Gastroesophageal sphincter (tissue), 4 donors: ENCODE data around the gene SNAPC4. TPM values are rescaled to one million over a fixed set of nuclear protein-coding genes. Genes with fewer than 3 reads are reported as not detected.

Experiments used
- ATAC-seq: fragments of 150-250 bp; one replicate; pipeline ENCODE4 v1.9.1; 2016; ENCODE audit warnings: mild to moderate bottlenecking, moderate library complexity
- H3K27ac ChIP-seq, 4 donors: fragments of 200-600 bp; sonication (generic) in 3 of 4; 1 replicate in 3 of 4; 2 replicates in 1 of 4; pipeline ENCODE4 v1.5.1; 2016 to 2019
- H3K27me3 ChIP-seq: fragments of 200-600 bp; sonication (generic); one replicate; pipeline ENCODE4 v1.5.1; 2019
- H3K36me3 ChIP-seq, 2 donors: fragments of 200-600 bp; sonication (generic); one replicate each; pipeline ENCODE4 v1.5.1; 2019; ENCODE audit warnings: control low read depth in 1 of 2
- H3K4me1 ChIP-seq, 3 donors: fragments of 200-600 bp; sonication (generic); 1 replicate in 2 of 3; 2 replicates in 1 of 3; pipeline ENCODE4 v1.5.1; 2016 to 2019; ENCODE audit warnings: control low read depth in 2 of 3
- H3K4me3 ChIP-seq, 2 donors: fragments of 200-600 bp; sonication (generic); one replicate each; pipeline ENCODE4 v1.5.1; 2019; ENCODE audit warnings: mild to moderate bottlenecking in 1 of 2, moderate library complexity in 1 of 2
- H3K9me3 ChIP-seq, 3 donors: fragments of 200-600 bp; sonication (generic); one replicate each; pipeline ENCODE4 v1.5.1; 2017 to 2019; ENCODE audit warnings: control low read depth in 2 of 3
- CTCF ChIP-seq, 4 experiments: fragments of 200-600 bp in 2 of 4; fragments of 450-650 bp in 2 of 4; sonication (generic) in 1 of 4; IDR thresholded peaks; one replicate each; pipeline ENCODE4 v1.5.1; 2017 to 2019; ENCODE audit warnings: antibody characterized with exemption in 4 of 4, mild to moderate bottlenecking in 2 of 4, moderate library complexity in 2 of 4
- EP300 ChIP-seq: sonication (generic); formaldehyde crosslinking; IDR thresholded peaks from one replicate; pipeline ENCODE4 v1.6.1; 2017; ENCODE audit warnings: antibody characterized with exemption, mild to moderate bottlenecking
- POLR2A ChIP-seq, 2 donors: fragments of 450-650 bp; IDR thresholded peaks; one replicate each; pipeline ENCODE4 v1.6.1; 2017; ENCODE audit warnings: antibody characterized with exemption in 2 of 2, mild to moderate bottlenecking in 2 of 2, moderate library complexity in 1 of 2
- POLR2AphosphoS5 ChIP-seq: sonication (generic); formaldehyde crosslinking; IDR thresholded peaks from one replicate; pipeline ENCODE4 v1.6.1; 2017; ENCODE audit warnings: antibody characterized with exemption
- WGBS, 2 donors: methylation state at CpG; one replicate each; pipeline ENCODE4 v1.1.5; 2018; ENCODE audit warnings: low coverage in 1 of 2; 5-methylcytosine and 5-hydroxymethylcytosine counted together
- total RNA-seq, 4 donors: library from RNA; depleted of rRNA; stranded (reverse); fragments of >200 nt; gene quantifications; one replicate each; pipeline ENCODE4 v1.1.0, GENCODE V29; 2016

SNAPC4 gene
- total RNA-seq, 4 donors from 2014 or later: 3.5 to 8.4 (median 5.5) TPM

- H3K27me3 ChIP-seq: no peaks in the 10 kb centered on the region
- H3K36me3 ChIP-seq: peaks cover 0 to 100% of the 10 kb centered on the region in 2 donors
These were observed 18.5 kb upstream of the SNAPC4 start for GRCh38 chr9:136418182-136419091.

GRCh38 chr9:136416914-136417313 is 16.9 kb upstream of the SNAPC4 start:
- no peak overlapping the region for H3K4me3 ChIP-seq
- peaks cover 0 to 11% (median 0%) of the 10 kb centered on the region in 3 donors for H3K4me1 ChIP-seq
- no peak for ATAC-seq
- no peak overlapping the region for H3K27ac ChIP-seq
- H3K9me3 ChIP-seq: no peaks in the 10 kb centered on the region
- no peak for TF ChIP-seq POLR2A (IDR thresholded peaks at IDR 0.05)
- H3K27me3 ChIP-seq: no peaks in the 10 kb centered on the region
- WGBS, 2 donors: 80% methylated on average over 2 of the region's 19 CpGs; no CpG with 5 or more reads in 1 of the 2 donors
- peaks cover 0 to 100% of the 10 kb centered on the region in 2 donors for H3K36me3 ChIP-seq

More at GRCh38 chr9:136418182-136419091, 18.5 kb upstream of the SNAPC4 start:
- 89 to 91% methylated on average over 7 of the region's 48 CpGs for WGBS, 2 donors
- no peaks in the 10 kb centered on the region for H3K9me3 ChIP-seq
- no peaks in the 10 kb centered on the region for H3K4me1 ChIP-seq
- H3K27ac ChIP-seq: no peak overlapping the region
- TF ChIP-seq CTCF (IDR thresholded peaks at IDR 0.05) (no peak), EP300 (no peak), POLR2AphosphoS5 (no peak), POLR2A (IDR thresholded peaks at IDR 0.05) (no peak)
- H3K4me3 ChIP-seq: no peak overlapping the region
- ATAC-seq: no peak

DNA sequence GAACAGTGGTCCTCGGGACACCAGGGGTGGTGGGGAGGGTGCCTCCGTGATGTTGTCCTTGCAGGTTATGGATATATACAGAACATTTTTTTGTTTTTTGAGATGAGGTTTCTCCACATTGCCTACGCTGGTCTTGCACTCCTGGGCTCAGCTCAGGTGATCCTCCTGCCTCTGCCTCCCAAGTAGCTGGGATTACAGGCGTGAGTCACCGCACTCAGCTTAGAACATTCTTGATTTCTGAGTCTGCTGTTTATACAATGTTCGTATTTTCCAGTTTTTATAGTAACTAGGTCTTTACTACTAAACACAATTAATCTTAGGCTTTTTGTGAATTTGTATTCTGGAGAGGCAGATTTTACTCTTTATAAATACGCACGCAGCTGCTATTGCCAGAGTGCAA is 16.5 kb upstream of the SNAPC4 start:
- Histone ChIP-seq H3K4me1 (peaks cover 0 to 16% (median 3%) of the 10 kb centered on the region in 3 donors), H3K9me3 (no peaks in the 10 kb centered on the region), H3K27ac (no peak overlapping the region), H3K4me3 (no peak overlapping the region), H3K36me3 (peaks cover 0 to 95% of the 10 kb centered on the region in 2 donors), H3K27me3 (no peaks in the 10 kb centered on the region)
- ATAC-seq: no peak
- TF ChIP-seq EP300 (no peak), POLR2A (IDR thresholded peaks at IDR 0.05) (no peak), CTCF (IDR thresholded peaks at IDR 0.05) (no peak), POLR2AphosphoS5 (no peak)
- 92 to 93% methylated on average over 2 to 6 of the region's 8 CpGs for WGBS, 2 donors

DNA sequence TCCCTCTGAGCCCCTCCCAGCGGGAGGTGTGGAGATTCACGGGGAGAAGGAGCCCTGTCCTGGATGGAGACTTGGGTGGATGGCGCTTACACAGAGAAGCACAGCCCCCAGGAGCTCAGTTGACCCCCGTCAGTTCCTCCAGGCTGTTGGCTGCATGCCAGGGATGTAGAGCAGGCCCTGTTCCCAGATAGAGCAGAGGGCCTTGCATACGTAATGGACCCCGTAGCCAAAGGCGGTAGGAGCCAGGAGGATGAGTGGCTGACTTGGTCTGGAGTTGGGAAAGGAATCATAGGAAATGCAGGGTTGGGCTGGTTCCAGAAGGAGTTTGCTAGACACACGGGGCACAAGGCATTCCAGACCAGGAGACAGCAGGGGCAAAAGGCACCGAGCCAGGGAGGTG is 13.0 kb upstream of the SNAPC4 start:
- WGBS, 2 donors: 37 to 74% methylated on average over 2 to 4 of the region's 9 CpGs
- no peaks in the 10 kb centered on the region for H3K9me3 ChIP-seq
- no peak overlapping the region for H3K4me3 ChIP-seq
- ATAC-seq: no peak
- peaks cover 0 to 63% of the 10 kb centered on the region in 2 donors for H3K36me3 ChIP-seq
- TF ChIP-seq EP300 (no peak), CTCF (IDR thresholded peaks at IDR 0.05) (no peak), POLR2AphosphoS5 (no peak), POLR2A (IDR thresholded peaks at IDR 0.05) (no peak)
- peaks cover 0 to 40% (median 12%) of the 10 kb centered on the region in 3 donors for H3K4me1 ChIP-seq
- H3K27me3 ChIP-seq: no peaks in the 10 kb centered on the region
- no peak overlapping the region for H3K27ac ChIP-seq

GRCh38 chr9:136411378-136411777 is 11.4 kb upstream of the SNAPC4 start:
- 39 to 40% methylated on average over 4 of the region's 4 CpGs for WGBS, 2 donors
- Histone ChIP-seq H3K9me3 (no peaks in the 10 kb centered on the region), H3K27ac (peak overlapping the region in 1 of 4 donors; percentile 86), H3K27me3 (no peaks in the 10 kb centered on the region), H3K4me1 (peaks cover 0 to 40% (median 12%) of the 10 kb centered on the region in 3 donors), H3K4me3 (peak overlapping the region; percentile 94 to 96), H3K36me3 (peaks cover 0 to 63% of the 10 kb centered on the region in 2 donors)
- TF ChIP-seq POLR2AphosphoS5 (no peak), EP300 (no peak), POLR2A (IDR thresholded peaks at IDR 0.05) (no peak), CTCF (IDR thresholded peaks at IDR 0.05) (no peak)
- ATAC-seq: no peak
